Right lobe of liver (tissue), 6 donors: ENCODE measurements around the gene TMEM106C. TPM values are rescaled to one million over a fixed set of nuclear protein-coding genes. Genes with fewer than 3 reads are reported as not detected.
A peak's percentile ranks its signal among the peaks of the same experiment; 100 is the strongest.

Experiments used
- ATAC-seq, 4 donors: fragments of 200-7000 bp; cut with Tn5 transposase; one replicate each; pipeline ENCODE4 v1.9.1; 2020; ENCODE audit warnings: mild to moderate bottlenecking in 4 of 4, moderate library complexity in 4 of 4
- DNase-seq, 3 donors: peaks; one replicate each; pipeline ENCODE4 v3.0.0-alpha.2; 2020
- H3K27ac ChIP-seq, 3 donors: fragments of 200-600 bp; one replicate each; pipeline ENCODE4 v1.8.0; 2022
- H3K27me3 ChIP-seq, 2 donors: fragments of 200-600 bp; one replicate each; pipeline ENCODE4 v1.8.0; 2022
- H3K36me3 ChIP-seq, 4 donors: fragments of 200-600 bp; sonication (generic) in 1 of 4; one replicate each; pipeline versions ENCODE4 v1.5.1 to v1.8.0; 2017 to 2022; ENCODE audit warnings: control low read depth in 1 of 4
- H3K4me1 ChIP-seq, 4 donors: fragments of 200-600 bp; sonication (generic) in 1 of 4; one replicate each; pipeline versions ENCODE4 v1.5.1 to v1.8.0; 2017 to 2022; ENCODE audit warnings: control low read depth in 1 of 4
- H3K4me3 ChIP-seq, 3 donors: fragments of 200-600 bp; one replicate each; pipeline ENCODE4 v1.8.0; 2022
- H3K9me3 ChIP-seq, 4 donors: fragments of 200-600 bp; sonication (generic) in 1 of 4; one replicate each; pipeline versions ENCODE4 v1.5.1 to v1.8.0; 2017 to 2022; ENCODE audit warnings: control low read depth in 1 of 4
- POLR2A ChIP-seq: fragments of 450-650 bp; IDR thresholded peaks from one replicate; pipeline ENCODE4 v1.6.1; 2017; ENCODE audit warnings: antibody characterized with exemption, mild to moderate bottlenecking
- WGBS: methylation state at CpG from one replicate; pipeline ENCODE4 v1.1.6; 2018; ENCODE audit warnings: low coverage, low lambda C conversion rate; ENCODE audit not compliant: insufficient coverage; ENCODE audit errors: missing lambda C conversion rate; 5-methylcytosine and 5-hydroxymethylcytosine counted together
- intact Hi-C, 2 donors: fragments of 100-400 bp; cut with DNase I; formaldehyde crosslinking; loops; one replicate each; pipeline versions ENCODE4 v1.11.2 to v1.14.1; 2022
- total RNA-seq, 6 experiments: library from RNA; depleted of rRNA in 2 of 6; stranded (reverse); fragments of >200 nt in 2 of 6; fragmentation: NEBNext Ultra II Directional in 3 of 6; extraction: Animal tissue kit (Norgen Biotek cat#: 25700) in 3 of 6; gene quantifications; one replicate each; pipeline versions ENCODE4 v1.1.0 to v1.2.4, GENCODE V29; 2016 to 2023
- TF ChIP-seq, protein P1 (sequence below), 4 donors: fragments of 200-600 bp in 3 of 4; fragments of 450-650 bp in 1 of 4; IDR thresholded peaks; one replicate each; pipeline versions ENCODE4 v1.5.1 to v1.8.0; 2016 to 2022; ENCODE audit warnings: antibody characterized with exemption in 4 of 4, mild to moderate bottlenecking in 2 of 4
- donor health status: DM: no; HTN: yes; CAD: no.
- donor health status: DM: no; HTN: no; CAD: no.
- donor health status: DM: no; HTN: no; CAD: no.
- donor health status: DM: no; HTN: yes; CAD: no.
- donor health status: DM: no; HTN: yes; CAD: no.

The TMEM106C gene
- total RNA-seq, 6 experiments from 2014 or later: 13.8 to 55.6 (median 34.7) TPM

- Histone ChIP-seq H3K36me3 (no peaks in the 10 kb centered on the region), H3K27me3 (no peaks in the 10 kb centered on the region), H3K27ac (no peak overlapping the region), H3K9me3 (no peaks in the 10 kb centered on the region), H3K4me1 (peaks cover 0 to 8% (median 0%) of the 10 kb centered on the region in 4 donors), H3K4me3 (no peak overlapping the region)
- DNase-seq (no peak), ATAC-seq (no peak)
- TF ChIP-seq POLR2A: no peak
- TF ChIP-seq, protein P1, sequence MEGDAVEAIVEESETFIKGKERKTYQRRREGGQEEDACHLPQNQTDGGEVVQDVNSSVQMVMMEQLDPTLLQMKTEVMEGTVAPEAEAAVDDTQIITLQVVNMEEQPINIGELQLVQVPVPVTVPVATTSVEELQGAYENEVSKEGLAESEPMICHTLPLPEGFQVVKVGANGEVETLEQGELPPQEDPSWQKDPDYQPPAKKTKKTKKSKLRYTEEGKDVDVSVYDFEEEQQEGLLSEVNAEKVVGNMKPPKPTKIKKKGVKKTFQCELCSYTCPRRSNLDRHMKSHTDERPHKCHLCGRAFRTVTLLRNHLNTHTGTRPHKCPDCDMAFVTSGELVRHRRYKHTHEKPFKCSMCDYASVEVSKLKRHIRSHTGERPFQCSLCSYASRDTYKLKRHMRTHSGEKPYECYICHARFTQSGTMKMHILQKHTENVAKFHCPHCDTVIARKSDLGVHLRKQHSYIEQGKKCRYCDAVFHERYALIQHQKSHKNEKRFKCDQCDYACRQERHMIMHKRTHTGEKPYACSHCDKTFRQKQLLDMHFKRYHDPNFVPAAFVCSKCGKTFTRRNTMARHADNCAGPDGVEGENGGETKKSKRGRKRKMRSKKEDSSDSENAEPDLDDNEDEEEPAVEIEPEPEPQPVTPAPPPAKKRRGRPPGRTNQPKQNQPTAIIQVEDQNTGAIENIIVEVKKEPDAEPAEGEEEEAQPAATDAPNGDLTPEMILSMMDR (IDR thresholded peaks at IDR 0.05): no peak
- 55% methylated on average over 2 of the region's 13 CpGs for WGBS
- intact Hi-C loops: no loop called here
Measured at GRCh38 chr12:47991106-47992061, 28.0 kb downstream of the TMEM106C start.

DNA sequence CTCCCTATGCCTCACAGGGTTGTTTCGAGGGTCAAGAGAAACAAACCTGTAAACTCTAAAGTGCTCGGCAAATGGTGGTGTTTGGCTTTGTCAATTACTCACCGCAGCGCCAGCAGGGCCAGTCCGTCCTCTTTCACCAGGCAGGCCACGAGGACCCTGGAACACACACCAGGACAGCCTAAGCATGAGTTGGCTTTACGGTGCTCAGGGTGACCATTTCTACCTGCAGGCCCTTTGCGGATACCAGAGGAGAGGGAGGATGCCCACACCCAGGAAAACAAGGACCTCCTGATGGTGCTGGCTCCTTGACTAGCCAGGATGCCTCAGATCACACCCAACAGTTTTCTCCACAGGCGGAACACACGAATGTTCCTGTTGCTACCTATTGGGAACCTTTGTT is 29.4 kb downstream of the TMEM106C start:
- ATAC-seq: no peak
- TF ChIP-seq, protein P1 (IDR thresholded peaks at IDR 0.05): no peak
- no peak for TF ChIP-seq POLR2A

DNA sequence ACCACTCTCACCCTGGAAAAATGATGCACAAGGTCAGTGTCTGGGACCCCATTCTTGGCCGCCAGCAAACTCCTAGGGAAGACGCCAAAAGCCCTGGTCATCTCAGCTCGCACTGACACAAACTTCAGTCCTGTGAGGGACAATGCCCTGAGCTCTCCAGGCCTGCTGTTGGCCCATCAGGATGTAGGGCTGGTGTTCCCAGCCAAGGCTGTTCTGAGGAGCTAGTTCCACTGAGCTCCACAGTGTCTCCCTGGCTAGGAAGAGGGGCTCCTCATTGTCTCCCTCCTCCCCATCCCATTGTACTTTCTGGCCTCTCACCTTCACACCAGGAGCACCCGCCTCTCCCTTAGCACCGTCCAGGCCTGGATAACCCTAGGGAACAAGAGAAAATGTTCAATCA is 30.1 kb downstream of the TMEM106C start:
- no peak overlapping the region for H3K4me3 ChIP-seq
- H3K27me3 ChIP-seq: no peaks in the 10 kb centered on the region
- WGBS: 74% methylated on average over 3 of the region's 5 CpGs
- peaks cover 0 to 19% (median 0%) of the 10 kb centered on the region in 4 donors for H3K4me1 ChIP-seq
- no peaks in the 10 kb centered on the region for H3K36me3 ChIP-seq
- ATAC-seq (no peak), DNase-seq (peak in 1 of 3 donors; percentile 5)
- no peak overlapping the region for H3K27ac ChIP-seq
- H3K9me3 ChIP-seq: no peaks in the 10 kb centered on the region
- intact Hi-C loops: no loop called here
- no peak for TF ChIP-seq POLR2A
- TF ChIP-seq, protein P1 (IDR thresholded peaks at IDR 0.05): no peak

More for the DNA sequence above, 29.4 kb downstream of the TMEM106C start:
- H3K9me3 ChIP-seq: no peaks in the 10 kb centered on the region
- H3K27me3 ChIP-seq: no peaks in the 10 kb centered on the region
- H3K4me1 ChIP-seq: peaks cover 0 to 19% (median 0%) of the 10 kb centered on the region in 4 donors
- no peak overlapping the region for H3K27ac ChIP-seq
- no peak for DNase-seq
- WGBS: 82% methylated on average over 6 of the region's 10 CpGs
- intact Hi-C loops: no loop called here
- no peak overlapping the region for H3K4me3 ChIP-seq
- no peaks in the 10 kb centered on the region for H3K36me3 ChIP-seq

GRCh38 chr12:47995981-47996401 is 32.6 kb downstream of the TMEM106C start:
- ATAC-seq: peak in 3 of 4 donors; percentile 59 to 63 (median 62)

More at GRCh38 chr12:47995981-47996401, 32.6 kb downstream of the TMEM106C start:
- Histone ChIP-seq H3K27me3 (peaks cover 0 to 7% of the 10 kb centered on the region in 2 donors), H3K4me1 (peaks cover 0 to 19% (median 0%) of the 10 kb centered on the region in 4 donors), H3K36me3 (no peaks in the 10 kb centered on the region), H3K27ac (no peak overlapping the region), H3K9me3 (no peaks in the 10 kb centered on the region), H3K4me3 (no peak overlapping the region)
- DNase-seq: peak in 1 of 3 donors; percentile 54
- 42% methylated on average over 4 of the region's 4 CpGs for WGBS
- TF ChIP-seq POLR2A: no peak
- TF ChIP-seq, protein P1 (IDR thresholded peaks at IDR 0.05): no peak
- intact Hi-C loops: no loop called here
